Measurements from ENCODE around the gene SLC28A3.

SLC28A3 gene

DNA sequence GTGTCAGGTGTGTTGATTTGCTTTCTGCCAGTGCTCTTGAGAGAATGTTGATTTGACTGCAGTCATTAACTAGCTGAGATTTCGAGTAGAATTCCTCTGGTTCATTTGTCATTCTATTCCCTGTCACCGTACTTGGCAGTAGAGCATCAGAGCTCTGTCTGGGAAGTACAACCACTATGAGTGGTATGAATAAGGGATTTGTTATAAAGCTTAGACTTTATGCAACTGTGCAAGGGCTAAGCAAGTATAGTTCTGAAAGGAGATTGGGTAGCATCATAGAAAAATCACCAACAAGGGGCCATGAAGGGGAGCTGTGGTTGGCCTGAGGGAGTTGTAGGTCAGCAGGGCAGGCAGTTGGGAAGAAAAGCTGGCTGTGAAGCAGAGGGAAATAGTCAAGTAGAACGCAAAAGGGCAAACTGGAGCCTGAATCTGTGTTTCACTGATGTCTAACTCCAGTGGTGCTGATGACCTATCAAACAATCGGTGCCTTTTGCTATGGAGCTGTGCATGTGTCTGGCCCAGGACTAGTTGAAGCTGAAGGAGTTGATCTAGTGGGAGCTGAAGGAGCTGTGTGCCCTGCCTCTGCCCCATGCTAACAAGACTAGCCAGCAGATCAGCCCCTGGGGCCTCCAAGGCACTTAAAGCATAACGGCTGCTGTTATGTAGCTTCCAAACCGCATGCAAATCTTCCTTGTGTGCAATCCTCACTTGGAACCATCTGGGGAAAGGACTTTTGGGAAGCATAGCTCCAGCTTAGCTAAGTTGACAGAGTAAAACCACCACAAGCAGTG is 110.0 kb downstream of the SLC28A3 start:
- no peak for DNase-seq

DNA sequence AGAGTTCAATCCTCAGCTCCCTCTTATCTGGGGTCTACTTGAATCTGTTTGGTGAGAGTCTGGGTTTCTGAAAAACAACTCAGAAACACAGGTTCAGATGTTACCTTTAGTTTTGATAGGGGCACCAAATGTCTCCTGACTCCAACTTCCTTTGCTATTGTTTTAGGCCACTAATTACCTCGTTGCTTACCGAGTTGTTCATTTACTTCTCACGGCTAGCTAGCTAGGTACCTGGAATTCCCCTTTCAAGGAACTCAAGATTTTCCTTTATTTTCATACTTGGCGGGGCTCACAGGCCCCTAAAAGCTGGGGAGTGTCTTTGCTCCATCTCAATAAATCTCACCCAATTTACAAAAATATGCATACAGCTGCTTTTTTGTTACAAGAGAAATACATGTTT is 111.4 kb downstream of the SLC28A3 start:
- DNase-seq, result no peak

DNA sequence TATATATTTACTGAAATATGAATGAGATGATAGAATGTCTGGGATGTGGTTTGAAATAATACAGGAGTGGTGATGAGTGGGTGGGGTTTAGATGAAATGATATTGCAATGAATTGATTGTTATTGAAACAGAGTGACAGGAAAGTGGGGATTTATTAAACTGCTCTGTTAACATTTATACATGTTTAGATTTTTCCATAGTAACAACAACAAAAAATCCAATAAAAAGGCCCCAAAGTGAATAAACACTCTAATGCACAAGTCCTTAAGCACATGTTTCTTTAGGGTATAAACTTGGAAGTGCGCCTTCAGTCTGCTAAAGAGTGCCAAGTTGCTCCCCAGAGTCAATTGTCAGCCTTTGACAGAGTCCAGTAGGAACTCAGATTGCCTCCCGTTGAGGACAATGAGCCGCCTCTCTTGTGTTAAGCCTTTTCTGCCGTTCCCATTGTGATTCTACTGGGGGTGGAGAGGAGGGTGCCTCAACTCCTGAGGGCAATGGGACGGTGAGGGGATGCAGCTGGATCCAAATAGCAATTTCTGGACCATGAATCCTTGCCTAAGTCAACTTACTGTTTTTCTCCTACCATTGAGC is 112.3 kb downstream of the SLC28A3 start:
- DNase-seq, result no peak

DNA sequence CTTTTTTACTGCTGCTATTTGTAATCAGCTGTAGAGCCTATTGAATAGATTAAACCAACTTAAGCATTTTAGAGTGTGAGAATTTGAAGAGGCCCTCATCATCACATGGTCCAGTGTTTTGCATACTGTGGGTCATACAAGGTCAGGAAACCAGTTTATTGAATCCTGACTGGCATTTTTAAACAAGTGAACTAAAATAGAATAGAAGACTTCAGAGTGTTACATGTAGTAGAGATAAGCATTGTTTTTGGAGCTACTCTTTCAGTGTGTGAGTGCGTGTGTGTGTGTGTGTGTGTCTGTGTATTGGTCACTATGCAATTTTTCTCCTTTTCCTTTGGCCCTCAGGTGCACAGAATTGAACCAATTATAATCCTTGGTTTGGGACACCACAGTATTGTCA is 114.4 kb downstream of the SLC28A3 start:
- DNase-seq, result no peak
